ENCODE measurements around the gene EFCAB14. TPM values are rescaled to one million over a fixed set of nuclear protein-coding genes. Genes with fewer than 3 reads are reported as not detected.
A peak's percentile ranks its signal among the peaks of the same experiment; 100 is the strongest.
"Not testable (repeated sequence)": the region's sequence is repeated elsewhere in the genome, so short reads cannot be mapped to it uniquely, and the experiment has no call there.

Gene EFCAB14
- total RNA-seq, 4 donors from 2014 or later, result 68.7 to 98.8 (median 88.9) TPM

DNA sequence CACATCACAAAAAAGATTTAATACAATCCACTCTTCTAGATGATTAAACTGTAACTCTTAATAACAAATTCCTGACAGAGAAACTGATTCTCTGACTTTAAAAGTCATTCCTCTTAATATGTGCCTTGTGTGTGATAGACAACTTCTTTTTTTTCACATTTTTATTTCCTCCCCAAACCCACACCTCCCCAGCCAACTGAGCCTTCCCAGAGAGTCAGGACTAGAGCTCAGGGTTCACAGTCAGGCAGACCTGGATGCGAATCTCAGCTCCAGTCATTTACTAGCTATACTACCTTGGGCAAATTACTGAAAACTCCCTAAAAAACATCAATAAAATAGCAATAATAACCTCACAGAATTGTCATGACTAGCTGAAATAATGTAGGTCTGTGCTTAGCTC lies 64.9 kb downstream of the EFCAB14 start:
- no peak for TF ChIP-seq POLR2A (IDR thresholded peaks at IDR 0.05)
- TF ChIP-seq, protein P1, sequence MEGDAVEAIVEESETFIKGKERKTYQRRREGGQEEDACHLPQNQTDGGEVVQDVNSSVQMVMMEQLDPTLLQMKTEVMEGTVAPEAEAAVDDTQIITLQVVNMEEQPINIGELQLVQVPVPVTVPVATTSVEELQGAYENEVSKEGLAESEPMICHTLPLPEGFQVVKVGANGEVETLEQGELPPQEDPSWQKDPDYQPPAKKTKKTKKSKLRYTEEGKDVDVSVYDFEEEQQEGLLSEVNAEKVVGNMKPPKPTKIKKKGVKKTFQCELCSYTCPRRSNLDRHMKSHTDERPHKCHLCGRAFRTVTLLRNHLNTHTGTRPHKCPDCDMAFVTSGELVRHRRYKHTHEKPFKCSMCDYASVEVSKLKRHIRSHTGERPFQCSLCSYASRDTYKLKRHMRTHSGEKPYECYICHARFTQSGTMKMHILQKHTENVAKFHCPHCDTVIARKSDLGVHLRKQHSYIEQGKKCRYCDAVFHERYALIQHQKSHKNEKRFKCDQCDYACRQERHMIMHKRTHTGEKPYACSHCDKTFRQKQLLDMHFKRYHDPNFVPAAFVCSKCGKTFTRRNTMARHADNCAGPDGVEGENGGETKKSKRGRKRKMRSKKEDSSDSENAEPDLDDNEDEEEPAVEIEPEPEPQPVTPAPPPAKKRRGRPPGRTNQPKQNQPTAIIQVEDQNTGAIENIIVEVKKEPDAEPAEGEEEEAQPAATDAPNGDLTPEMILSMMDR (IDR thresholded peaks at IDR 0.05), result no peak
- DNase-seq, result no peak
- Histone ChIP-seq H3K27me3 (no peaks in the 10 kb centered on the region), H3K4me1 (peaks cover 0 to 22% (median 0%) of the 10 kb centered on the region in 3 donors), H3K36me3 (peaks cover 0 to 94% (median 13%) of the 10 kb centered on the region in 3 donors), H3K9me3 (peaks cover 0 to 12% (median 7%) of the 10 kb centered on the region in 3 donors), H3K27ac (peak overlapping the region in 3 of 4 donors; percentile 56 to 67 (median 65)), H3K4me3 (no peak overlapping the region)
- WGBS, 2 donors, result 62 to 100% methylated on average over 1 of the region's 1 CpG
- intact Hi-C loops (cut with DNase I), result no loop called here

DNA sequence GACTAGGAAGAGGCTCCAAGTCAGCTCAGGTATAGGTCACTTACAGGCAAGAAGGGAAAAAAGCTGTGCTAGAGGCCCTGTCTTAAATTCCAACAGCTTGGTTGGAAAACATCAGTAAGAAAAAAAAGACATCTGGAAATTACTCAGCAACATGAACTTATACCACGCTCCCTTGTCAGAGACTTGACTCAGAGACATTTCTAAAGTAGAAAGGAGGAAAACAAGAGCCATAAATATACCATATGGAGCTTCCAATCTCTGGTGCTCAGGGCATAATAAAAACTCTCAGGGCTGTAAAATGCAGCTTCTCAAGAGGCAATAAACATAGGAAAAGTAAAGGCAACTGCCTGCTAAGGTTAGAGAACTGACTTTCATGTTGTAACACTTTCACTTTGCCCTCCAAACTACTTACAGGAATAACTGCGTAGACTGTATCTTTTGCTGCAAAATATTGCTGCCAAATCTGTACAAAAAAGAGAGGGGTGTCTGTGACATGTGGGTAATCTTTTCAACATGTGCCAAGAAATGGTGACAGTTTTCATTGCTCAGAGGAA lies 65.4 kb downstream of the EFCAB14 start:
- no peak for TF ChIP-seq POLR2A (IDR thresholded peaks at IDR 0.05)
- TF ChIP-seq, protein P1 (IDR thresholded peaks at IDR 0.05), result no peak
- 65 to 72% methylated on average over 2 of the region's 2 CpGs for WGBS, 2 donors
- Histone ChIP-seq H3K4me1 (peaks cover 0 to 22% (median 0%) of the 10 kb centered on the region in 3 donors), H3K27me3 (no peaks in the 10 kb centered on the region), H3K4me3 (no peak overlapping the region), H3K9me3 (peaks cover 0 to 12% (median 7%) of the 10 kb centered on the region in 3 donors), H3K36me3 (peaks cover 0 to 94% (median 13%) of the 10 kb centered on the region in 3 donors), H3K27ac (peak overlapping the region; percentile 8 to 67 (median 60))
- DNase-seq, result no peak
- intact Hi-C loops (cut with DNase I), result no loop called here

DNA sequence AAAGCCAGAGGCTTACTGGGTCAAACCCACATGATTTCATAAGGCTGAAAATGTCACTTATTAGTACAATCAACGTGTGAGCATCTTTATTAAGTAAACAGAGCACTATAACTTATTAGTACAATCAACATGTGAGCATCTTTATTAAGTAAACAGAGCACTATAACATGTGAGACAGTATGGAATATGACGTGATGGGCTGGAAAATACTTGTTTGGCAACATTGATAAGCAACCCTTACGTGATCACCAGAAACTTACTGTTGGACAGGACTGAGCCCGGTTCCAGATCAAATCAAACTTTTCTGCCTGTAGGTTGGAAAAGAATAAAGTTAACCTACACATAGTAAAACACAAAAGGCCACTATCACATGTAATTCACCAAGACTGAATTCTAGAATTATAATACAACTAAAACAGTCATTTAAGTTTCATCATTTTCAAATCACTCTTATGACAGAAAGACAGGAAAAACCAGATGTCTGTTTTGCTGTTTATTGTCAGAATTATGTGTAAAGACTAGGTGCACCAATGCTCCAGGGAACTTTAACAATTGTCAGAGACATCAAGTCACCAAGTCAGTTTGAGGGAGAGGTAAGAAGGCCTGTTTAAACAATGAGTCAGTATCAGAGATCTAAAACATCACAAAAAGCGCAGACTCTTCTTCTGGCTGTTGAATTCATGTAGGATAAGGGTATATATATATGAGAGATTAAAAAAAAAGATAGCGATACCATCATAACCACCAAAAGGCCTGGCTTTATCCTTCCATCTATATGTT lies 66.4 kb downstream of the EFCAB14 start:
- WGBS, 2 donors, result 60 to 63% methylated on average over 6 of the region's 6 CpGs
- peak overlapping the region; percentile 8 to 67 (median 42) for H3K27ac ChIP-seq
- intact Hi-C loops (cut with DNase I), result no loop called here

DNA sequence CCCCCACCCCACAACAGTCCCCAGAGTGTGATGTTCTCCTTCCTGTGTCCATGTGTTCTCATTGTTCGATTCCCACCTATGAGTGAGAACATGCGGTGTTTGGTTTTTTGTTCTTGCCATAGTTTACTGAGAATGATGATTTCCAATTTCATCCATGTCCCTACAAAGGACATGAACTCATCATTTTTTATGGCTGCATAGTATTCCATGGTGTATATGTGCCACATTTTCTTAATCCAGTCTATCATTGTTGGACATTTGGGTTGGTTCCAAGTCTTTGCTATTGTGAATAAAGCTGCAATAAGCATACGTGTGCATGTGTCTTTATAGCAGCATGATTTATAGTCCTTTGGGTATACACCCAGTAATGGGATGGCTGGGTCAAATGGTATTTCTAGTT lies 67.8 kb downstream of the EFCAB14 start:
- H3K27ac ChIP-seq; H3K27me3 ChIP-seq; H3K4me3 ChIP-seq; intact Hi-C loops (cut with DNase I); DNase-seq: not testable (repeated sequence)
- 80 to 100% methylated on average over 1 to 2 of the region's 3 CpGs for WGBS, 2 donors
- H3K36me3 ChIP-seq, result peaks cover 0 to 93% (median 4%) of the 10 kb centered on the region in 3 donors
- H3K4me1 ChIP-seq, result peaks cover 0 to 22% (median 0%) of the 10 kb centered on the region in 3 donors
- H3K9me3 ChIP-seq, result peaks cover 0 to 12% (median 7%) of the 10 kb centered on the region in 3 donors

More for the DNA sequence above, 66.4 kb downstream of the EFCAB14 start:
- Histone ChIP-seq H3K4me1 (peaks cover 0 to 22% (median 0%) of the 10 kb centered on the region in 3 donors), H3K27me3 (no peaks in the 10 kb centered on the region), H3K9me3 (peaks cover 0 to 12% (median 7%) of the 10 kb centered on the region in 3 donors), H3K36me3 (peaks cover 0 to 94% (median 10%) of the 10 kb centered on the region in 3 donors), H3K4me3 (no peak overlapping the region)
- TF ChIP-seq POLR2A (IDR thresholded peaks at IDR 0.05), result no peak
- TF ChIP-seq, protein P1 (IDR thresholded peaks at IDR 0.05), result no peak
- no peak for DNase-seq

DNA sequence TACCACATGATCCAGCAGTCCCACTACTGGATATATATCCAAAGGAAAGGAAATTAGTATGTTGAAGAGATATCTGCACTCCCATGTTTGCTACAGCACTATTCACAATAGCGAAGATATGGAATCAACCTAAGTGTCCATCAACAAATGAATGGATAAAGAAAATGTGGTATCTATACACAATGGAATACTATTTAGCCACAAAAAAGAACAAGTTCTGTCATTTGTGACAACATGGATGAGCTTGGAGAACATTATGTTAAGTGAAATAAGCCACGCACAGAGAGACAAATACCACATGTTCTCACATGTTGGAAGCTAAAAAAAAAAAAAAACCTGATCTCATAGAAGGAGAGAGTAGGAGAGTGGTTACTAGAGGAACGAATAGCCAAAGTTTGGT lies 68.4 kb downstream of the EFCAB14 start:
- H3K36me3 ChIP-seq, result peaks cover 0 to 93% (median 4%) of the 10 kb centered on the region in 3 donors
- TF ChIP-seq, protein P1 (IDR thresholded peaks at IDR 0.05), result no peak
- TF ChIP-seq POLR2A (IDR thresholded peaks at IDR 0.05), result no peak

More for the DNA sequence above, 68.4 kb downstream of the EFCAB14 start:
- Histone ChIP-seq H3K27ac (no peak overlapping the region), H3K27me3 (no peaks in the 10 kb centered on the region), H3K9me3 (peaks cover 0 to 12% (median 7%) of the 10 kb centered on the region in 3 donors), H3K4me1 (peaks cover 0 to 22% (median 0%) of the 10 kb centered on the region in 3 donors), H3K4me3 (no peak overlapping the region)
- DNase-seq, result no peak
- 89 to 96% methylated on average over 3 of the region's 3 CpGs for WGBS, 2 donors
- intact Hi-C loops (cut with DNase I), result no loop called here
